Measurements from ENCODE around the gene RIMBP2.
"Not testable (repeated sequence)": the region's sequence is repeated elsewhere in the genome, so short reads cannot be mapped to it uniquely, and the experiment has no call there.

RIMBP2 gene

DNA sequence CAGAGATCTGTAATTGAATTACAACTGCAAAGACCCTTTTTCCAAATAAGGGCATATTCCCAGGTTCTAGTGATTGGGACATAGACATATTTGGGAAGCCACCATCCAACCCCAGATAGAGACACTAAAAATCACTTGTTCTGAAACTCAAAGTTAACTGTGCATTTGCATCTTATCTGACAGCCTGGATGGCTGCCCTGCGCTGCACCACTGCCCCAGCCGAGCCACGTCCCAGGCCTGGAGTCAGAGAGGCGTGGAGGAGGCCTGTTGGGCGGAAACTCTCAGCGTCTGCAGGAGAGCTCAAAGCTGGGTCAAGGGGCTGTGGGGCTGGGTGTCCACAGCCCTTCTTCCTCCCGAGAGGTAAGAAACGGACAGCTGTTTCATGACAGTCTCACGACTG lies 124.4 kb downstream of the RIMBP2 start:
- no peak for FAIRE-seq

DNA sequence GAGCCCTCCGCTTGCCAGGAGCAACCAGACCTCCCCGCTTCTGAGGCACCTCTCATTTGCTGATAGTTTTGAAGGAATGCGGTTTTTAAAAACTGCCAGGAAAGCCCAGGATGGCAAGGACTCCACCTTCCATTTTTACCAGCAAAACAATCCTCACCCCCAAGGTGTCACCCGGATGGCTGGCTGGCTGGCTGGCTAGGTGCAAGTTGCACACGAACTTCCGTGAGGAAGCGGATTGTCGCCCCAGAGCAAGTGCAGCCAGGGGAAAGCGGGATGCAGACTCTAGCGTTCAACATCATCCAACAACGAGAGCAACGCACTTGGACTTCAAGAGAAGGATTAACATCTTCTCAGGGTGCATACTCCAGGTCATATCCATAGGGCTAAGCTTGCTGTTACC lies 125.4 kb downstream of the RIMBP2 start:
- no peak for FAIRE-seq

DNA sequence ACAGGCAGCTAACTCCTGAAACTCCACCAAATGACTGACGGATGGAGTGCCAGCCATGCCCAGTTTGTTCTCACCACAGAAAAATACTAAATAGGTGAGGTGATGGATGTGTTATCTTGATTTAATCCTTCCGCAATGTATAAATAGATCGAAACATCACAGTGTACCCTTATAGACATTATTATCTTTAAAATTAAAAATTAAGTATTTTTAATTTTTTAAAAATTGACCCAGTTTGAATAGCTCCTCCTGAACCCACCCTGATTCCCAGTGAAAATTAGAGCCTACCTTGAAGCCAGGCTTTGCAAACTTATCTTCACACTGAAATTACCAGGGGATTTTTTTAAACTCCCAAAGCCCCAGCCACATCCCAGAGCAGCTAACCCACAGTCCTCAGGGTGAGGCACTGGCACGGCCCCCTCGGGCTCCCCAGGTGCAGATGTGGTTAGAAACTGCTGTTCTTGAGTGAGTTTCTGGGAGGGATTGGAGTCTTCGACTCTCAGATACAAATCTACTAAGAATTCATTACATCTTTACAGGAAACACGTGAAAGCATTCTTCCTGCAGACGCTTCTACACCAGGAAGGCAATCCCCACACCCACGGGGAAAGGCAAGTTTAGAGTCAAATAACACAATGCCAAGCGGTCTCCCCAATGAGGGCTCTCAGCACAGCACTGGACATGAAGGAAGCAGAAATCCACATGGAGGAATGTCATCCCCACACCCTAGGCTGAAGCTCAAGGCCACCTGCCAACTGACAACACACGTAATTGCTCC lies 126.4 kb downstream of the RIMBP2 start:
- no peak for FAIRE-seq

DNA sequence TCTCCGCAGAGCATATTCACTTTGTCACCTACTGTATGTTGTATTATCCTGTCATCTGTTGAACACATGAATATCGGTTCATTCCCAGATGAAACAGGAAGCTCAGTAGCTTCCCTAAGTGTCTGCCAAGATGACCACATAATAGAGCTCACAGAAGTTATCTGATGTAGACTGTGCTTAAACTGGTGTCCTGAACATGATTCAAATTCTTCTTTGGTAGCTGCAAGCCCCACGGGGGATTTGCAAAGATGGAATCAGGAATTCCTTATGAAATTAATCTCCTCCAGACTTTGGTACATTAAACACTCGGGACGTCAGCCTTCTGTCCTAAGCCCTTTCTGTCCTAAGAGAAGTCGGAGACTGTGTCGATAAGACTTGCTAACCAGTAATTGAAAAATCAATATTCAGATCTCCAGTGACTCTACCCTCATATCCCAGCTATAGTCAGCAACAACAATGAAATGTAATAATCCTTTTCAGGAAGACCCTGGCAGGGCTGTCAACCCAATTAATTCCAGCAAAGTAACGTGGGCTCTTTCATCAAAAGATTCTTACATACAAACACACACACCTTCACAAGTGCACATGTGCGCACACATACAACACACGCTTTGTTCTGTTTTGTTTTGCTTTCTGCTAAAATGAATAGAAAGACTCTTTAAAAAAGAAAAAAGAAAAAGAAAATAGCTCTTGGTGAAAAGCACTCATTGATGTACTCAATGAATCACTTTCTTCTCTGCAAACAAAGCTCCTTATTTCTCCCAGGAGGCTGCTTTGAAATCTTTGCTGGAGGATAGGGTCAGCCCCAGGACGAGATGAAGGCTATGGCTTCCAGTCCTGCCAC lies 127.2 kb downstream of the RIMBP2 start:
- FAIRE-seq: no peak

DNA sequence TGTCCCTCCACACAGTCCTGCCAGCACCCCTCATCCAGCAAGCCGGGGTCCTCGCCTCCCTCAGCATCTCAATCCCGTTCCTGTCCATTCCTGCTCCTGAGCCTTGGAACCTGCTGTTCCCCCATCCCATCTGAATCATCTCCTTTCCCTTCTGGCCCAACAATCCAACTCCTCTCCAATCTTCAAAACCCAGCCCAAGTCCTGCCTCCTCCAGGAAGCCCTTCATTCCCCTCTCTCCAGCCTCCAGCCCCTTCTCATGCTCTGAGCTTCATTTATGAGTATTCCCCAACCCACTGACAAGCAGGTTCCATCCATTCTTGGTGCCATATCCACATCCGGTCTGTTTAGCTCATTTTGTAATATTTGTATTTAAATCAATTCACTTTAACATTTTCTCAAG lies 128.1 kb downstream of the RIMBP2 start:
- FAIRE-seq: no peak

DNA sequence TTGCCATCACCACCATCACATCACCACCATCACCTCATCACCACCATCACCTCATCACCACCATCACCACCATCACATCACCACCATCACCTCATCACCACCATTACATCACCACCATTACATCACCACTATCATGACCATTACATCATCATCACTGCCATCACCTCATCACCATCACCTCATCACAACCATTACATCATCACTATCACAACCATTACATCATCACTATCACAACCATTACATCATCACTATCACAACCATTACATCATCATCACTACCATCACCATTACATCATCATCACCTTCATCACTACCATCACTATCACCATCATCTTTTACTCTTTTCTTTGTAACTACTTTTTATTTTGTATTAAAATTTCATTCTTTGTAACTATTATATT lies 131.6 kb downstream of the RIMBP2 start:
- not testable (repeated sequence) for FAIRE-seq

DNA sequence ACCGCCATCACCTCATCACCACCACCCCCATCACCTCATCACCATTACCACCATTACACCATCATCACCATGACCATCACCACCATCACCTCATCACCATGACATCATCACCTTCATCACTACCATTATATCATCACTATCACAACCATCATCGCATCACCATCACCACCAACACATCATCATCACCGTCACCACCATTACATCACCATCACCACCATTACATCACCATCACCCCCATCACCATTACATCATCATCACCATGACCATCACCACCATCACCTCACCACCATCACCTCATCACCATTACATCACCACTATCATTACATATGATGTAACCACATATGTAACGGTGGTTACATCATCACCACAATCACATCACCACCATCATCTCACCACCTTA lies 132.3 kb downstream of the RIMBP2 start:
- FAIRE-seq: no peak

DNA sequence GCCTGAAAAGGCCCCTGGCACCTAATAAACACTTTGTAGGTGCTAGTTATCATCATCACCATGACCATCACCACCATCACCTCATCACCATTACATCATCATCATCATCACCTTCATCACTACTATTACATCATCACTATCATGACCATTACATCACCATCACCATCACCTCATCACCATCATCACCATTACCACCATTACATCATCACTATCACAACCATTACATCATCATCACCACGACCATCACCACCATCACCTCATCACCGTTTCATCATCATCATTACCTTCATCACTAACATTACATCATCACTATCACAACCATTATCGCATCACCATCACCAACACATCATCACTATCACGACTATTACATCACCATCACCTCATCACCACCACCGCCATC lies 132.8 kb downstream of the RIMBP2 start:
- no peak for FAIRE-seq

DNA sequence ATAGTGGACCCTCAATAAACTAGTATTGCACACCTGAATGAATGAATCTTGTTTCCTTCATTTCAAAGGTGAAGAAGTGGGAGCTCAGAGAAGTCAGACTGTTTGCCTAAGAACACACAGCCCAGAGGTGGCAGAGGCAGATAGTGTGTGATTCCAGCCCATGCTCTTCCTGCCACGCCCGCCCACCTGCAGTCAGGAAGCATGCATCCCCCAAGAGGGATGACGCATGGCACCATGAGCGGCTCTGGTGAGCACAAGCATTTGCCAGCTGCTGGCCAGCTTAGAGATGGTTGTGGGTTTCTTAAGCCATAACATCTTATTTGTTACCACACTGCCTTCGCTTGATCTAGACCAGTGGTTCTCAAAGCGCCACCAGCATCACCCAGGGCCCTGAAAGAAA lies 133.8 kb downstream of the RIMBP2 start:
- no peak for FAIRE-seq

DNA sequence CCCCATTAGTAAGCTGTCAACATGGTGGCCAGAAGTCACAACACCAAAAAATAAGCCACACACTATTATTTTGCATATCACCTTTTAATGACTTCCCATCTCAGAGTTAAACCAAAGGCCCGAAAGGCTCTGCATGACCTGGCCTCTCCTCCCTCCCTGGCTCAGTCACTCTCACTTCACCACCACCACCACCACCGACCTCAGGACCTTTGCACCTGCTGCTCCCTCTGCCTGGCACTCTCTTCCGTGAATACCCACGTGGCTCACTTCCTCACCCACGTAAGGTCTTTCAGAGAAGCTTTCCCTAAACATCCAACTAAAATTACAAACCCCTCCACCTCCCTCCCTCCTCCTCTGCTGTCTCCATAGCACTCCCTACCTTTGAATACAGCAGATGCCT lies 134.3 kb downstream of the RIMBP2 start:
- no peak for FAIRE-seq

DNA sequence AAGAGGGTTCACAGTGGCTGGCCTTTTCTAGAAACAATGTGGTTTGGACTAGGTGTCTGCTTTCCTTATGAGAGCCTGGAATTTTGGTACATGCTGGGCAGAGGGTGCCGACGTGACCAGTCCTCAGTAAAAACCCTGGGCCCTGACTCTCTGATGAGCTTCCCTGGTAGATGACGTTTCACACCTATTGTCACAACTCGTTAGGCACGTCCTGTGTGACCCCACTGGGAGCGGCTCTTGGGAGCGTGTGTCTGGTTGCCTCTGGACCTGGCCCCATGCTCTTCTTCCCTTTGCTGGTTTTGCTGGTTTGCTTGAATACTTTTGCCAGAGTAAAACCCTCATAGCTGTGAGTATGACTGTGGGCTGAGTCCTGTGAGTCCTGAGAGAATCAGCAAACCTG lies 136.9 kb downstream of the RIMBP2 start:
- no peak for FAIRE-seq

DNA sequence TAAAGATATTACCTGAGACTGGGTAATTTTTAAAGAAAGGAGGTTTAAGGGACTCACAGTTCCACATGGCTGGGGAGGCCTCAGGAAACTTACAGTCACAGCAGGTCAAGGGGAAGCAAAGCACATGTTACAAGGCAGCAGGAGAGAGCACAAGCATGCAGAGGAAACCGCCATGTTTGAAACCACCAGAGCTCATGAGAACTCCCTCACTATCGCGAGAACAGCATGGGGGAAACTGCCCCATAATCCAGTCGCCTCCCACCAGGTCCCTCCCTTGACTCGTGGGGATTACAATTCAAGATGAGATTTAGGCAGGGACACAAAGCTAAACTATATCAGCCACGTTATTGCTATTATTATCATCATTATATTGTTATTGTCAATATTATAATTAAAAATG lies 138.7 kb downstream of the RIMBP2 start:
- FAIRE-seq: no peak

DNA sequence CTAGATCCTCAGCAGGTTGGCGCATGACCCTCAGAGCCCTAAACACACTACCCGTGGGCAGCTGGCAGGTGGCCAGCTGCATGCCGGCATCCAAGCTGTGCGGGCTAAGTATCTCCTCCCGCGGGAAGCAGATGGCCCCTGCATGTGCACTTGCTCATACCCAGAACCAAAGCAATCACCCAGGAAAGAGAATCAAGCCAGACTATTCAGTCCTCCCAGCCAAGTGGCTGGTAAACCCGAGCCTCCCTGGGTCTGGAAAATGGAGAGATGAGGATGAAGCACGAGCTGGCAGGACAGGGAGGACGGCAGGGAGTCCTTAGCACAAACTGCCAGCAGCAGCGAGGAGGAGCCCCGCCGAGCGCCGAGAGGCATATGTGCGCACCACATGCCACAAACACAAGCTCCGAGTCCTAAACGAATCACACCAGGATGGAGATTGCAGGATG lies 139.7 kb downstream of the RIMBP2 start:
- FAIRE-seq: no peak

DNA sequence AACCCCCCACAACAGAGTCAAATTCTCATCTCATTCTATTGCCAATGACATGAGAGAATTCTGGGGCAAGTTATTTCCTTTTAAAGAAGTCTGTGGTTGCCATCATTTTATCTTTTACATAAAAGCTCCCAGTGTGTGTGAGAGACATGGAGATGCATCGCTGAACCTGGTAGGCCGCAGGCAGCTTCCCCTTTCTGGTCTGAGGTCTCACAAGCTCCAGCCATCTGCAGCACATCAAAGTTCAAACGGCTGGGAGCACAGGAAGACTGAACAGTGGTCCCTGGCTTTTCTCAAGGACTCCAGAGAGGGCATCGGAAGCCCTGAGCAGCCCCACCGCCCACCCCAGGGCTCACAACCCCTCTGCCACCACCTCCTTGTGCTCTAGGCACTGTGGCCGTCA lies 141.7 kb downstream of the RIMBP2 start:
- no peak for FAIRE-seq

DNA sequence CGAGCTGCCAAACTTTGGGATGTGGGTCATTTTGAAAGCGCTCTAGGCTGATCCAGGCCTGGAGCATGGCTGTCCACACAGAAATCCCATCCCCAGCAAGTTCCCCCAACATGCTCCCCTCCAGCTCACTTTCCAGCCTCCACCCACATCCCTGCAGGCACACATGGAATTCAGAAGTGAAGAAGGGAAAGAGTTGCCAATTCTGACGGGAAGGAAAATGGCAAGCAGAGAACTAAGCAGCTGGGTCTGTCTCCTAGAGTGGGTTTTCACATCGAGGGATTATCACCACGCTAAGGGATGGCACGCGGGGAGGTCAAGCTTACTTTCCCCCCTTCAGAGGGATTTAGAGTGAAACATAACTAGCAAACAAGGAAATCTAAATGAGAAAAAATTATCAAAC lies 142.3 kb downstream of the RIMBP2 start:
- FAIRE-seq: no peak

DNA sequence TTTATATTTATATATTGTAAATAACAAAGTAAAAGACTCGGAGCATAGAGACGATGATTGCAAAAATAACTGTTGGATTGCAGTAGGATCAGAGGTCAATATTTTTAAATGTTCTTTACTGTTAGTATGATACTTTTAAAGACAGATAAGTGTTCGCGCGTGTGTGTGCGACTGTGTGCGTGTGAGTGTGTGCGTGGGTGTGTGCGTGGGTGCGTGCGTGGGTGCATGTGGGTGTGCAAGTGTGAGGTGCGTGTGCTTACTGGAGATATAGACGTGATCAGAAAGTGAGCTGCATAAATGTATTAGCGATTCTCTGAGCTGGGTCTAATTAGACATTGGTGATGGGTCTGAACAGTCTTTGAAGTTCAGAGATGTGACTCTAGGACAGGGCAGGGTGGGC lies 142.9 kb downstream of the RIMBP2 start:
- FAIRE-seq: no peak

DNA sequence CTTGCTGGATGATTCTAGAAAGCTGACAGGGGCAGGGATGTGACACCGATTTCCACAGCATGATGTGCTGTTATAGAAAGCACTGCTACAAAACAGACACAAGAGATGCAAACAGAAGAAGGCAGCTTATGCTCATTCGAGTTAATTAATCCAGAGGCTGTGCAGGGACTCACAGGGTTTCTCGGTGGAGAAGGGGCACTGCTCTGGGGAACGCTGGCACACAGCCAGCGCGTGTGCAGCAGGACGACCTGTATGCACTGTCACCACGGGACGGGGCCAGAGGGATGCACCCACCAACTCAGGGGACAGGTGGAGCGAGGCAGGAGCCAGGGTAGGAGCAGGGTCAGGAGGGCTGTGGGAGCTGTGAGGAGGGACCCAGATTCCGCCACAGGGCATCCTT lies 143.5 kb downstream of the RIMBP2 start:
- FAIRE-seq: no peak

DNA sequence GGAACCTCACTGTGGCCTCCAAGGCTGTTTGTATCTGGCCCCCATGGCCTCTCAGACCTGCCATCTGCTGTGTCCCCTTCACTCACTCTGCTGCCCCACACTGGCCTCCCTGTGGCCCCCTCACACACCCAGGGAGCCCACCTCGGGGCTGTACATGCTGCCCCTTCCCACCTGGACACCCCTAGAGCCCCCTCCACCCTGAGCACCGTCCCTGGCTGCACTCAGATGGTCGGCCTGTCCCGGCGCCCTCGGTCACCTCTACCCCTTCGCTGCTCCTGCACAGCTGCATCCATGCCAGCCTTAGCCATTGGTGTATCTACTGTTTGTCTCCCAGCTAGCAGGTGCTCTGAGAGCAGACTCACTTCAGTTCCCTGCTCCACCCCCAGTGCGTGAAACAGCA lies 144.4 kb downstream of the RIMBP2 start:
- no peak for FAIRE-seq

DNA sequence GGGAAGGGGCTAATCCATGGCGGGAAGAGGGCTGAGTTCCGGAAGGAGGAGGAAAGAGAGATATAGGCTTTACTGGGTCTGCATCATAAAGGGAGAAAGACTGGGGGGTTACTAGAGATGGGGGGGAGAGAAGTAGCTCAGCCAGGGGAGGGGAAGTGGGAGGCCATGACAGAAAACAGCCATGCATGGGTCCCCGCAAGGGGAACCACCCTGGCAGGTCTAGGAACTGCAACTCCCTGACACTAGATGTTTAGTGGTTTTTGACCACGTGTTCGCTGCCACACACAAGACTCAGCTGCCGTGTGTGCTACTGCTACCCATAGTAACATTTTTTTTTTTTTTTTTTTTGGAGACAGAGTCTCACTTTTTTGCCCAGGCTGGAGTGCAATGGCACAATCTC lies 145.0 kb downstream of the RIMBP2 start:
- FAIRE-seq: no peak

DNA sequence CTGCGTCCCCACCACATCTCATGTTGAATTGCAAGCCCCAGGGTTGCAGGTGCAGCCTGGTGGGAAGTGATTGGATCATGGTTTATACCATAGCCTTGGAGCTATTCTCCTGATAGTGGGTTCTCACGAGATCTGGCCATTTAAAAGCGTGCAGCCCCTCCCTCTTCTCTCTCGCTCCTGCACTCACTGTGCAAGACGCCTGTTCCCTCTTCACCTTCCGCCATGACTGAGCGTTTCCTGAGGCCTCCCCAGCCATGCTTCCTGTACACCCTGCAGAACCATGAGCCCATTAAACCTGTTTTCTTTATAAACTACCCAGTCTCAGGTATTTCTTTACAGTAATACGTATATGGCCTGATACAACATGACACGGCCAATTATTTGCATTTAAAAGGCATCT lies 146.6 kb downstream of the RIMBP2 start:
- no peak for FAIRE-seq

DNA sequence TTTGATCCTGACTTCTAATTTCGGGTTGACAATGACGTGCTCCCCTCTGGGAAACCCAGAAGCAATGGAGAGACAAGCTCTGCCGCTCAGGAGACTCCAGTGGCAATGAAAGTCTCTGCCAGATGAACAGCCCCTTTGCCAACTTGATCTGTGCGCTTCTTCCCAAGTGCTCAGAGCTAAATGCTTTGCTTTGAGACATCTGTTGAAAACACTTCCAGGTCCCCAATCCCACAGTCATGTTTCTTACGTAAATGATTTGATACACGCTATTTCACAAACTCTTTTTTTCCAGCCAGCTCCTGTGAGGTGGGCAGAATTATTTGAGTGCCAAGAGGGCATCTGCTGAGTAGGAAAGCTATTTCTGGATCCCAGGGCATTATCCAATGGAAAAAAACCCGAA lies 147.6 kb downstream of the RIMBP2 start:
- no peak for FAIRE-seq

DNA sequence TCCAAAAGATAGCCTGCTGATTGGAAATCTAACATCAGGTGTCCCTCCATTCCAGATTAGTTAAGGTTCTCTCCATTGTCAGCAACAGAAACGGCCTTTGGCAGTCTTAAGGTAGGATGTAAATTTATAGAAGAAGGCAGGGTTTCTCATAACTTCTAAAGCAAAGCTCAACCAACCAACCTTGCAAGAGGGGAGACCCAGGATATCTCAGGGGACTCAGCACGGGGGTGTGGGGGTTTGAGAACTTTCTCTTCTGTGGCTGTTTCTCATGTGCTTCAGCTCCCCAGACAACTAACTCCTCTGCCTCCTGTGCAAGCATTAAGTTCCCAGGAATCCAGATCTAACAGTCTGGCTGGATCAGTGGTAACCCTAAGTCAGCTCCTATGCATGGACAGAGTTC lies 148.1 kb downstream of the RIMBP2 start:
- no peak for FAIRE-seq

DNA sequence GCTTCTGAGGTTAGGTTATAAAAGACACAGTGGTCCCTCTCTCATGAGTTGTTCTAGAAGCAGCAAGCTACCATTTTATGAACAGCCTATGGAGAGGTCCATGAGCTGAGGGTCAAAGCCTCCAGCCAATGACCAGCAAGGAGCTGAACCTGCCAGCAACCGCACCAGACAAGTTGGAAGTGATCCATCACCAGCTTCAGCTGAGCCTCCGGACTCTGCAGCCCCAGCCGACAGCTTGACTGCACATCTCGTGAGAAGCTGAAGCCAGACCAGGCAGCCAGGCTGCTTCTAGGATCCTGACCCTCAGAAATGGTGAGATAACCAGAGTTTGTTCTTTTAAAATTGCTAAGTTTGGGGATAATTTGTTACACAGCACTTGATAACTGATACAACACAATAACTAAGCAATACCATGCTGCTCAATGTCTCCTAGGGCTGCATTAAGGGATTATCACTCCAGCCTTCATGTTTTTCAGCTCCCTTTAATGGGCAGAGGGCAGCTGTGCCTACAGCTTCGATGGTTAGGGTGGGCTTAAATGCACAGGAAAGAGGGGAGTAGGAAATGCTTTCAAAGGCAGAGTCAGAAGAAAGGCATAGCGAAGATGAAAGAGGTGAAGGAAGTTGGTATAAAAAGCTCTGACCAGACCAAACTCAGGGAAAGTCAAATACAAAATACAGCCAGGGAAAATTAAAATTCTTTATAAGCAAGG lies 149.5 kb downstream of the RIMBP2 start:
- FAIRE-seq: no peak

DNA sequence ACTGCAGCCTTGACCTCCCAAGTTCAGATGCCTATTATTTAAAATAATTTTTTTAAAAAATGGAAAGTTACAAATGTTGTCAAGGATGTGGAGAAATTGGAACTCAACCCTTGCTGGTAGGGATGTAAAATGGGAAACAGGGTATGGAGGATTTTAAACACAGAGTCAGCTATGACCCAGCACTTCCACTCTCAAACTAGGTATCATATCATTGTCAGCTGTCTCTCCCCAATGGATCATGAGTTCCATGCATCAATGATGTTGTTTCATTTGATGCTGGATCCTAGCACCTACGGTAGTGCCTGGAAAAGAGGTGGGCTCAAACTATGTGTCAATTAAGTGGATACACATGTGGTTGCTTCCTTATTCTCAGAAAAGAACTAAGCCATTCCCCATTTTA lies 150.9 kb downstream of the RIMBP2 start:
- FAIRE-seq: no peak

Measured in colon (tissue), 2 donors.